Activated CD4-positive, alpha-beta memory T cell treated with anti-CD3 and anti-CD28 coated beads, Interleukin-2, amount 10 ng/mL, durations not matched to agents 7 days and 5 days (primary cell): ENCODE measurements around the gene JAK3. TPM values are rescaled to one million over a fixed set of nuclear protein-coding genes. Genes with fewer than 3 reads are reported as not detected.

ENCODE experiments used
- CTCF ChIA-PET: fragments of 350-600 bp; sonication (Branson Sonifier 250); formaldehyde crosslinking; loops from one replicate; lab custom pipeline; 2021; ENCODE audit warnings: antibody characterized with exemption, inconsistent platforms; lab: Charles Lee
- POLR2A ChIA-PET: fragments of 350-600 bp; sonication (Branson Sonifier 250); formaldehyde crosslinking; loops from one replicate; lab custom pipeline; 2021; ENCODE audit warnings: antibody characterized with exemption; lab: Charles Lee
- DNase-seq: peaks from one replicate; pipeline ENCODE4 v3.0.0-alpha.2; 2020
- H3K27ac Mint-ChIP-seq: one replicate; pipeline ENCODE4 v1.8.0; 2021; ENCODE audit warnings: mild to moderate bottlenecking, mixed read lengths
- H3K27me3 Mint-ChIP-seq: one replicate; pipeline ENCODE4 v1.8.0; 2021; ENCODE audit warnings: mixed read lengths
- H3K36me3 Mint-ChIP-seq: one replicate; pipeline ENCODE4 v1.8.0; 2021; ENCODE audit warnings: low read depth, mixed read lengths
- H3K4me1 Mint-ChIP-seq: one replicate; pipeline ENCODE4 v1.8.0; 2021; ENCODE audit warnings: mixed read lengths
- H3K4me3 Mint-ChIP-seq: one replicate; pipeline ENCODE4 v1.8.0; 2021; ENCODE audit warnings: mild to moderate bottlenecking, mixed read lengths
- H3K9me3 Mint-ChIP-seq: one replicate; pipeline ENCODE4 v1.8.0; 2021; ENCODE audit warnings: mixed read lengths
- total RNA-seq, 2 experiments: library from RNA; stranded (reverse); gene quantifications; one replicate each; pipeline ENCODE4 v1.2.3, GENCODE V29; 2021

Gene JAK3
- total RNA-seq, 2 experiments from 2014 or later = 233 to 237 TPM

GRCh38 chr19:17846146-17846545 lies 1.6 kb downstream of the JAK3 start:
- Mint-ChIP-seq H3K4me1 (peaks cover 67% of the 10 kb centered on the region), H3K36me3 (peaks cover 54% of the 10 kb centered on the region)
- POLR2A ChIA-PET = interaction anchor here (0.7 to 6.3 kb wide), 9 partner anchors 8 to 155 kb away, joined by 3 to 93 read pairs (median 12); partner anchors contain the start of genes FCHO1 and RPL18A

GRCh38 chr19:17843908-17844490 lies 3.8 kb downstream of the JAK3 start:
- Mint-ChIP-seq H3K27ac (peak overlapping the region; percentile 40), H3K4me3 (peak overlapping the region; percentile 94), H3K9me3 (no peaks in the 10 kb centered on the region), H3K36me3 (peaks cover 70% of the 10 kb centered on the region), H3K4me1 (peaks cover 54% of the 10 kb centered on the region), H3K27me3 (no peaks in the 10 kb centered on the region)
- CTCF ChIA-PET = no interaction called here
- no peak for DNase-seq
- POLR2A ChIA-PET = interaction anchor here (1.3 to 1.7 kb wide), 2 partner anchors 16 to 20 kb away, joined by 4 read pairs; partner anchors contain the start of gene RPL18A

More at GRCh38 chr19:17846146-17846545, 1.6 kb downstream of the JAK3 start:
- H3K9me3 Mint-ChIP-seq = no peaks in the 10 kb centered on the region
- H3K27ac Mint-ChIP-seq = peak overlapping the region; percentile 93
- peak; percentile 73 for DNase-seq
- CTCF ChIA-PET = interaction anchor here (0.6 to 4.5 kb wide), 3 partner anchors 13 to 169 kb away, joined by 3 to 16 read pairs (median 11); partner anchors contain the start of gene RPL18A
- H3K4me3 Mint-ChIP-seq = peak overlapping the region; percentile 94
- H3K27me3 Mint-ChIP-seq = no peaks in the 10 kb centered on the region

- H3K36me3 Mint-ChIP-seq = peaks cover 75% of the 10 kb centered on the region
These were observed 4.4 kb downstream of the JAK3 start for GRCh38 chr19:17843292-17843827.

GRCh38 chr19:17842663-17843291 lies 5.0 kb downstream of the JAK3 start:
- no peak for DNase-seq
- Mint-ChIP-seq H3K27me3 (no peaks in the 10 kb centered on the region), H3K4me3 (no peak overlapping the region), H3K36me3 (peaks cover 80% of the 10 kb centered on the region), H3K9me3 (no peaks in the 10 kb centered on the region), H3K4me1 (peaks cover 48% of the 10 kb centered on the region), H3K27ac (no peak overlapping the region)
- ChIA-PET POLR2A (interaction anchor here (1.1 to 1.7 kb wide), 3 partner anchors 17 to 40 kb away, joined by 4 read pairs; partner anchors contain the start of gene RPL18A), CTCF (no interaction called here)

More at GRCh38 chr19:17843292-17843827, 4.4 kb downstream of the JAK3 start:
- peaks cover 48% of the 10 kb centered on the region for H3K4me1 Mint-ChIP-seq
- POLR2A ChIA-PET = interaction anchor here (1.1 to 1.7 kb wide), 3 partner anchors 17 to 40 kb away, joined by 4 read pairs; partner anchors contain the start of gene RPL18A
- CTCF ChIA-PET = no interaction called here
- peak overlapping the region; percentile 40 for H3K27ac Mint-ChIP-seq
- H3K27me3 Mint-ChIP-seq = no peaks in the 10 kb centered on the region
- no peak overlapping the region for H3K4me3 Mint-ChIP-seq
- no peak for DNase-seq
- no peaks in the 10 kb centered on the region for H3K9me3 Mint-ChIP-seq

GRCh38 chr19:17841810-17842662 lies 5.7 kb downstream of the JAK3 start:
- POLR2A ChIA-PET = interaction anchor here (1.1 to 1.7 kb wide), 3 partner anchors 18 to 39 kb away, joined by 4 read pairs; partner anchors contain the start of gene RPL18A
- peaks cover 49% of the 10 kb centered on the region for H3K4me1 Mint-ChIP-seq
- H3K4me3 Mint-ChIP-seq = no peak overlapping the region
- peak; percentile 67 for DNase-seq
- H3K27me3 Mint-ChIP-seq = no peaks in the 10 kb centered on the region
- peaks cover 86% of the 10 kb centered on the region for H3K36me3 Mint-ChIP-seq
- no peaks in the 10 kb centered on the region for H3K9me3 Mint-ChIP-seq
- CTCF ChIA-PET = no interaction called here
- no peak overlapping the region for H3K27ac Mint-ChIP-seq

GRCh38 chr19:17841371-17841809 lies 6.4 kb downstream of the JAK3 start:
- Mint-ChIP-seq H3K4me3 (no peak overlapping the region), H3K27me3 (no peaks in the 10 kb centered on the region), H3K9me3 (no peaks in the 10 kb centered on the region), H3K4me1 (peaks cover 51% of the 10 kb centered on the region), H3K27ac (no peak overlapping the region), H3K36me3 (peaks cover 90% of the 10 kb centered on the region)
- no peak for DNase-seq
- ChIA-PET POLR2A (interaction anchor here (1.6 kb wide), 1 partner anchor 18 kb away, joined by 4 read pairs; the partner anchor contains the start of gene RPL18A), CTCF (no interaction called here)

GRCh38 chr19:17840019-17840418 lies 7.8 kb downstream of the JAK3 start:
- H3K36me3 Mint-ChIP-seq = peaks cover 91% of the 10 kb centered on the region
- H3K27ac Mint-ChIP-seq = no peak overlapping the region
- H3K4me1 Mint-ChIP-seq = peaks cover 49% of the 10 kb centered on the region
- no peak for DNase-seq
- H3K9me3 Mint-ChIP-seq = no peaks in the 10 kb centered on the region
- CTCF ChIA-PET = no interaction called here
- POLR2A ChIA-PET = interaction anchor here (0.9 kb wide), 1 partner anchor 8 kb away, joined by 5 read pairs; the partner anchor contains the start of gene JAK3
- no peak overlapping the region for H3K4me3 Mint-ChIP-seq
- no peaks in the 10 kb centered on the region for H3K27me3 Mint-ChIP-seq

GRCh38 chr19:17837972-17838371 lies 9.8 kb downstream of the JAK3 start:
- CTCF ChIA-PET = interaction anchor here (0.6 kb wide), 1 partner anchor 576 kb away, joined by 4 read pairs; no protein-coding TSS in a partner anchor
- DNase-seq = no peak
- peaks cover 39% of the 10 kb centered on the region for H3K4me1 Mint-ChIP-seq
- no peak overlapping the region for H3K27ac Mint-ChIP-seq
- POLR2A ChIA-PET = interaction anchor here (2.1 kb wide), 1 partner anchor 9 kb away, joined by 7 read pairs; the partner anchor contains the start of gene JAK3
- no peaks in the 10 kb centered on the region for H3K27me3 Mint-ChIP-seq
- peaks cover 89% of the 10 kb centered on the region for H3K36me3 Mint-ChIP-seq
- no peak overlapping the region for H3K4me3 Mint-ChIP-seq
- no peaks in the 10 kb centered on the region for H3K9me3 Mint-ChIP-seq

- peak overlapping the region; percentile 7 for H3K27ac Mint-ChIP-seq
- no peak overlapping the region for H3K4me3 Mint-ChIP-seq
- ChIA-PET POLR2A (interaction anchor here (2.1 to 6.0 kb wide), 3 partner anchors 10 to 14 kb away, joined by 5 to 42 read pairs (median 7); partner anchors contain the start of gene JAK3), CTCF (no interaction called here)
- peaks cover 2% of the 10 kb centered on the region for H3K9me3 Mint-ChIP-seq
- no peaks in the 10 kb centered on the region for H3K27me3 Mint-ChIP-seq
- peaks cover 91% of the 10 kb centered on the region for H3K36me3 Mint-ChIP-seq
- no peak for DNase-seq
- peaks cover 37% of the 10 kb centered on the region for H3K4me1 Mint-ChIP-seq
These were observed 11.3 kb downstream of the JAK3 start for GRCh38 chr19:17836530-17836929.

- Mint-ChIP-seq H3K9me3 (peaks cover 4% of the 10 kb centered on the region), H3K27me3 (no peaks in the 10 kb centered on the region), H3K4me3 (no peak overlapping the region), H3K36me3 (peaks cover 90% of the 10 kb centered on the region), H3K27ac (peak overlapping the region; percentile 29), H3K4me1 (peaks cover 33% of the 10 kb centered on the region)
- POLR2A ChIA-PET = interaction anchor here (1.3 to 6.0 kb wide), 5 partner anchors 11 to 25 kb away, joined by 3 to 42 read pairs (median 5); partner anchors contain the start of genes JAK3 and RPL18A
- CTCF ChIA-PET = no interaction called here
- DNase-seq = no peak
These were observed 12.4 kb downstream of the JAK3 start for GRCh38 chr19:17835182-17836006.

- H3K4me1 Mint-ChIP-seq = peaks cover 31% of the 10 kb centered on the region
- CTCF ChIA-PET = no interaction called here
- H3K9me3 Mint-ChIP-seq = peaks cover 5% of the 10 kb centered on the region
- H3K36me3 Mint-ChIP-seq = peaks cover 92% of the 10 kb centered on the region
- peak; percentile 48 for DNase-seq
- H3K27me3 Mint-ChIP-seq = no peaks in the 10 kb centered on the region
- POLR2A ChIA-PET = interaction anchor here (0.7 to 6.0 kb wide), 6 partner anchors 12 to 87 kb away, joined by 3 to 42 read pairs (median 5); partner anchors contain the start of genes JAK3 and RPL18A
- H3K4me3 Mint-ChIP-seq = no peak overlapping the region
- peak overlapping the region; percentile 31 for H3K27ac Mint-ChIP-seq
These were observed 13.2 kb downstream of the JAK3 start for GRCh38 chr19:17834350-17835181.
